PC-3 (cell line): ENCODE measurements around the gene KLRC3.

ENCODE experiments used
- CTCF ChIP-seq: fragments of 300-600 bp; sonication (generic); conservative IDR thresholded peaks from 2 replicates; pipeline ENCODE4 v1.5.1; 2017; ENCODE audit warnings: antibody characterized with exemption, low read depth, mild to moderate bottlenecking, low read length
- EZH2 ChIP-seq: fragments of 300-600 bp; sonication (generic); IDR thresholded peaks from one replicate; pipeline ENCODE4 v1.6.1; 2017; ENCODE audit warnings: antibody characterized with exemption, mild to moderate bottlenecking, low read length; ENCODE audit not compliant: unreplicated experiment
- EZH2phosphoT487 ChIP-seq: fragments of 300-600 bp; sonication (generic); IDR thresholded peaks from 2 replicates; pipeline ENCODE4 v1.6.1; 2018; ENCODE audit warnings: mild to moderate bottlenecking, antibody characterized with exemption, low read length, borderline replicate concordance

- TF ChIP-seq CTCF, result no peak
- TF ChIP-seq EZH2, result no peak
- no peak for TF ChIP-seq EZH2phosphoT487
Observed at GRCh38 chr12:10457760-10458159, 37.4 kb upstream of the KLRC3 start.
